NCI-H2196 treated with DMSO at 0.1 percent for 48 hours (cell line): ENCODE data around the gene INPP4A.
A peak's percentile ranks its signal among the peaks of the same experiment; 100 is the strongest.

Source experiments
- DNase-seq: peaks from one replicate; lab custom pipeline; 2025; ENCODE audit not compliant: unreplicated experiment; lab: John Stamatoyannopoulos, UW

Gene INPP4A

DNA sequence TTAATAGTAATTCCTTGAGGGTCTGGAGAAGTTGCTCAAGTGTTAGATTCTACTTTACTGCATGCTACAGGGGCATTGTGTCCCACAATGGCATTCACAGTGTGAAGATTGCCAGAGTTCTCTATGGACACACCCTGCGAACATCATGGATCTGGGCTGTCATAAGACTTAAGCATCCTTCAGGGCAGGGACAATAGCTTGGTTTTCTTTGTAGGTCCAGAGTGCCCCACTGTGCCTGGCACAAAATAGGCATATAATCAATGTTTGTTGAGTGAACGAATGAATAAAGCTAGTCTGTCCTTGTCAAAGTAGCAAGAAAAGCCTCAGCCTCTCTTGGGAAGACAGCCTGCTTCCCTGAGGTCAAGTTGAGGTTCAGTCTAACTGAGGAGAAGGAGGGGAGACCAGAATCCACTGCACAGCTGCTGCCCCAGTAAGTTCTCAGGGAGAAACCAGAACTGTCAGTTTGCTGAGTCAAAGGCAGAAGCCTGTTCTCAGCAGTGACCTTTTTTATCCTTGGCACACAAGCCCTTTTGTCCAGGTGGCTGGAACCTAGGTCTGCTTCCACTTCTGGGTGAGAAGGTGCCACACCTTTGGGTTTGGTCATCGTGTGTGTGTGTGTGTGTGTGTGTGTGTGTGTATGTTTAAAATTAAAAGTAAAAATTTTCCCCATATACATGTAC, 15.0 kb downstream of the INPP4A start:
- DNase-seq = no peak

- DNase-seq = no peak
These were observed 16.2 kb downstream of the INPP4A start for GRCh38 chr2:98460573-98461497.

GRCh38 chr2:98461498-98462049, 16.9 kb downstream of the INPP4A start:
- DNase-seq = no peak

DNA sequence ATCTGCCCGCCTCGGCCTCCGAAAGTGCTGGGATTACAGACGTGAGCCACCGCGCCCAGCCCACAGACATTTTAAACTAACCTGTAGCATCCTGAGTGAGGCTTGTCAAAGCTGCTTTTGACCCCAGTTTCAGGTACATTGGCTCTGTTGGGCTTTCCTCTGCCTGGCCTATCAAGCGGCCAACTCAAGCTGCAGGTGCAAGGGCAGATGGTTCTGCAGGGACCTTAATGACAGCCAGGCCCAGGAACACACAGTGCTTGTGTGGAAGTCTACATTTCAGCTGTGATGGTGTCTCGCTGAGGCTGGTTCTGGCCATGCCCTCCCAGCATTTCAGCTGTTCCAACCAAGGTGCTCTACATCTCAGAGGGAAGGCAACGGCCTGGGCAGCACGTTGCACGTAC, 18.4 kb downstream of the INPP4A start:
- no peak for DNase-seq

GRCh38 chr2:98463551-98463971, 18.9 kb downstream of the INPP4A start:
- DNase-seq = no peak

DNA sequence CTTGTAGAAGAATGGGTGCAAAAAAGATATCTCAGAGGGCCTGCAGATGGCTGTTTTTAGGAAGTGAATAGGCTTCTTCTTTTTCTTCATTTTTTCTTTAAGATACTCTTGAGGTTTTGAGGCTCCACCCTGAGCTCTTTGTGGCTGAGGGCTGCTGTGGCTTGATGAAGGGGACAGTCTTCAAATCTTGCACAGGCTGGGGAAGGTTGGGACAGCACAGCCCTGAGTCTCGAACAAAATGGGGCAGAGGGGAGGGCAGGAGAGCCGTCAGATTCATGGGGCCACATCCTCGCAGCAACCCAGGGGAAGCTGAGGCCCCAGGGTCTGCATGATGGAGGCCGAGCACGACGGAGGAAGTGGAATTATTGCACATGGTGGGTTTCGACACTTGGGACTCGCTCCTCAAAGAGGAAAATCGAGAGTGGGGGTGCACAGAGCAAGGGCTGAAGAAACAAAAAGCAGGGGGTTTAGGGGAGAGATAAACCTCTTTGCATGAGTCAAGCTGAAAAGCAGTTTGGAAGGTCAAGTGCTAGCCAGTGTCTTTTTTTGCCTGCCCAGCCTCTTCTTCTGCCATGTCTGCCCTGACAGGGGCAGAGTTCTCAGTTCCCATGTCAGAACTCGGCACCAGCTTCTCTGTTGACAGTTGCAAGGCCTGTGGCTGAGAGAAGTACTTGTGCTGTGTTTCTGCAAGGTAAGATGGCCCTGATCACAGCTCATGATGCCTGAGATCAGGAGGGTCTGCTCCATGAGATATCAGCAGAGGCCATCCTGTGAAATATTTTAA, 19.5 kb downstream of the INPP4A start:
- no peak for DNase-seq

DNA sequence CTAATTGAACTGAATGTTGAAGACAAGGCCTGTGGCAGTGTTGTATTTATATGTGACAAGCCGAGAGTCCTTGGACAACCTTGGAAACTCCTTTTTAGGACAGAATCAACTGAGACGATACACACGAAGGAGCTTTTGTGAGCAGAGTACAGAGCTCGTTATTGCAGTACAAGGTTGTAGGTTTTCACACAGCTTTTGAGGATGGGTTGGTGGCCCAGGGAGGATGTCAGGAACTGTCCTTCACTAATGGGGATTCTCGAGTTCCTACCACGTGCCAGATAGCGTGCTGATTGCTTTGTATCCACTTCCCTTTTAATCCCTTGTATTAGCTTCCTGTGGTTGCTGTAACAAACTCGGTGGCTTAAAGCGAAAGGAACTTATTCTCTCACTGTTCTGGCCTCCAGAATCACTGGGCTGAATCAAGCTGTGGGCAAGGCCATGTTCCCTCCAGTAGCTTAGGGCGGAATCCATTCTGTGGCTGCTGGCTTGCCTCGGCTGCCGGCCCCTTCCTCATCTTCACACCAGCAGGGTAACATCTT, 20.2 kb downstream of the INPP4A start:
- DNase-seq = no peak

GRCh38 chr2:98465456-98466226, 21.0 kb downstream of the INPP4A start:
- peak; percentile 48 for DNase-seq

DNA sequence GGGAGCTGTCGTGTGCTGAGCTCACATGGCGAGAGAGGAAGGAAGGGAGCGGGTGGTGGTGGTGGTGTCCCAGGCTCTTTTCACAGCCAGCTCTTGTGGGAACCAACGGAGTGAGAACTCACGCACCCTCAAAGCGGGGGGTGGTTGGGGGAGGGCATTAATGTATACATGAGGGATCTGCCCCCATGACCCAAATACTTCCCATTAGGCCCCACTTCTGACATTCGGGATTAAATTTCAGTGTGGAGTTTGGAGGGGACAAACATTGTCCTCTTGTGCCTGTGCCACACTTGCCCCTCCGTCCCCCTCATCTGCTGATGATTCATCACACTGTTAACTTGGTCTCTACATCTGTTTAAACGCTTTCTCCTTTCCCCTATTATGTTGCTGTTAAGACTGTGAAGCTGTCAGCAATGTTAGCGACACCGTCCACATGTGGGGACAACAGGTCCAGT, 22.5 kb downstream of the INPP4A start:
- no peak for DNase-seq

DNA sequence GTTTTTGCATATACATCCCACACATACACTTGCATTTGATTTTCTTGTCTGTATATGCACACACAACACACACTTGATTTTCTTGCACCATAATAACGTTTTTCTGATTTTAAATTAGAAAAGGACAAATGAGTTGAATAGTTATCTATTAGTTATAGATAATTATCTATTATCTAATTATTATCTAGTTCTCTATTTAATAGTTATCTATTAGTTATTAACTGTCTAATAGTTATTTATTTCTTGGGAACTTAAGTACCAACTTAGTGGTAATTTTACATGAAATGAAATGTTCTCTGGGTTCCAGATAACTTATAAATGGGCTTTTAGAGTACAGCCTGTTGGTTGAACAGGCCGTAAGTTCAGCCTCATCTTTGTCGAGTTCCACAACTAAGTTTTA, 23.0 kb downstream of the INPP4A start:
- DNase-seq = no peak

DNA sequence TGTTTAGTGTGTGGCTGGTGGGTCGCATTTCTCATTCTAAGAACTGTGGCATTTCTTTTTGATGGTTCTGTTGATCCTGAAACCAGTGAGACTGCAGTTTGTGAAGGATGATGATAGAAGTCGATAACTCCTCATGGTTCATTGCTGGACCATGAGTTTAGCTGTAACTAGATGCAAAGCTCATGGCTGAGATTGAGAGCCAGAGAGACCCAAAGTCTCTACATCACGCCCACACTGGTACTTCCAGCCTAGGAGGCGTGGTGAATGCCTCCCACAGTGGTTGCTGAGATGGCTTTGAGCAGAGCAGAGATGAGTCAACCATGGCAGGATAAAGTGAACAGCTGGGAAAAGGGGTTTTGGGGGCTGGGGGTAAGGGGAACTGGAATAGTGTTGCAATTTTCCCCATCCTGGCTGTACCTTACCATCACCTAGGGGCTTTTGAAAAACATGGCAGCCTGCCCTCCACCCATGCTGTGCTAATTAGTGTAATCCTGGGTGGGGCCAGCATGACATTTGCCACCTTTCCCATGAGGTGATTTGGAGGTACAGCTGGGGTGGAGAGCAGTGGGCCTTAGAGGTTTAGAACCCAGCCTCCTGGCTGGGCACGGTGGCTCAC, 24.1 kb downstream of the INPP4A start:
- DNase-seq = no peak

- DNase-seq = no peak
These were observed 25.3 kb downstream of the INPP4A start for GRCh38 chr2:98469862-98470544.

DNA sequence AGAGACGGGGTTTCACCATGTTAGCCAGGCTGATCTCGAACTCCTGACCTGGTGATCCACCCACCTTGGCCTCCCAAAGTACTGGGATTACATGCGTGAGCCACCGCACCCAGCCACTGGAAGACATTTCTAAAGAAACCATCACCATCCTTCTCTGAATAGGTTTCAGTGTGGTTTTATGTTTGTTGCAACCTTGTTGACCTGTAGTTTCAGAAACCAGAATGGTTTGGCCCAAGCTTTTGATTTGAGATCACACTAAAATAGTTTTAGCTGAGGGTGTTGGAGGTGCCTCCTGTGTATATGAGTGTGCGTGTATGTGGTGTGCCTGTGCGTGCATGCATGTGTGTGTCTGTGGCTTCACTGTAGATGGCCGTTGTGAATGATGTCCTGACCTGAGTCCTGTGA, 26.2 kb downstream of the INPP4A start:
- no peak for DNase-seq

GRCh38 chr2:98471402-98472131, 26.9 kb downstream of the INPP4A start:
- no peak for DNase-seq

DNA sequence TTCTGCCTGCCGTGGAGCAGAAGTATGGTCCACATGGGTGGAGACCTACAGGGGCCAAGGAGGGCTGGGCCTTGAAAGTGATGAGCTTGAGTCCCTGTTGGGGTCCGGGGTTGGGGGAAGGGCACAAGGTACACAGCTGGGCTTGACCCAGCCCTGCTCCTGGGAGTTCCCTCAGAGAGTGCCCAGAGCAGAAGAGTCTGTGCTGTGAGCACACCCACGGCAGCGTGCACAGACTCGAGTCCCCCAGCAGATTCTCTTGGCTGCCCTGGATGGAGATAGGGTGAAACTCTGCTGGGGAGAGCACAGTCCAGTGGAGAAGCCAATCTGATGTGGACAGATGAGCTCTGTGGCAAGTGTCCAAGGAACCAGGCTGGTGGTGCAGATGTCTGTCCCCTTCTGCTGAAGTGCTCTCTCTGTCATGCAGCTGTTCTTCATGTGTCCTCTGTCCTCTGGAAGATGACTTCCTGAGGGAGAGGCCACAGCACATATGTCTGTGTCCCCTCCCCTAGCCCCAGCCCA, 27.5 kb downstream of the INPP4A start:
- no peak for DNase-seq

GRCh38 chr2:98472961-98473746, 28.5 kb downstream of the INPP4A start:
- DNase-seq = no peak

GRCh38 chr2:98473995-98474780, 29.5 kb downstream of the INPP4A start:
- no peak for DNase-seq
